Hematopoietic multipotent progenitor cell treated with erythropoietin and hydrocortisone succinate and interleukin-3 and kit ligand, for 8 days (in vitro differentiated cells): ENCODE data around the gene FGB.
A peak's percentile ranks its signal among the peaks of the same experiment; 100 is the strongest.

Source experiments
- DNase-seq: peaks from one replicate; pipeline ENCODE4 v3.0.0-alpha.2; 2015

Gene FGB

GRCh38 chr4:154562697-154563254, at the start of gene FGB:
TSS of gene FGB (plus strand) at chr4:154563011. CDS start at chr4:154563019, 8 bp downstream.
- DNase-seq, result no peak

GRCh38 chr4:154516318-154517029, 46.3 kb upstream of the FGB start:
- no peak for DNase-seq

- no peak for DNase-seq
Measured at GRCh38 chr4:154517591-154517990, 45.2 kb upstream of the FGB start.

GRCh38 chr4:154519214-154519613, 43.6 kb upstream of the FGB start:
- DNase-seq, result no peak

- no peak for DNase-seq
Measured at GRCh38 chr4:154521607-154522006, 41.2 kb upstream of the FGB start.

GRCh38 chr4:154526151-154526550, 36.7 kb upstream of the FGB start:
- DNase-seq, result no peak

GRCh38 chr4:154527308-154527707, 35.5 kb upstream of the FGB start:
- DNase-seq, result no peak

- no peak for DNase-seq
Measured at GRCh38 chr4:154528869-154529268, 33.9 kb upstream of the FGB start.

GRCh38 chr4:154529728-154530519, 32.9 kb upstream of the FGB start:
- no peak for DNase-seq

GRCh38 chr4:154534296-154534695, 28.5 kb upstream of the FGB start:
- no peak for DNase-seq

GRCh38 chr4:154542271-154542879, 20.4 kb upstream of the FGB start:
- DNase-seq, result no peak

GRCh38 chr4:154545689-154546088, 17.1 kb upstream of the FGB start:
- DNase-seq, result no peak

GRCh38 chr4:154549894-154550790, 12.7 kb upstream of the FGB start, which contains the start of gene PLRG1:
TSS of gene PLRG1 (minus strand) at chr4:154550400. CDS start at chr4:154550308, 92 bp downstream.
- DNase-seq, result peak; percentile 97

GRCh38 chr4:154551872-154552686, 10.7 kb upstream of the FGB start:
- peak; percentile 85 for DNase-seq

GRCh38 chr4:154559141-154559493, 3.7 kb upstream of the FGB start:
- no peak for DNase-seq

- peak; percentile 71 for DNase-seq
Measured at GRCh38 chr4:154559494-154560418, 3.1 kb upstream of the FGB start.

GRCh38 chr4:154560419-154560801, 2.4 kb upstream of the FGB start:
- DNase-seq, result no peak

GRCh38 chr4:154560824-154561231, 2.0 kb upstream of the FGB start:
- DNase-seq, result no peak

- DNase-seq, result no peak
Measured at GRCh38 chr4:154564311-154564710, 1.5 kb downstream of the FGB start.

- no peak for DNase-seq
Measured at GRCh38 chr4:154565704-154566103, 2.9 kb downstream of the FGB start.
